HG03066 (cell line): Measurements from ENCODE around the gene CYP2J2.
"Not testable (repeated sequence)": the region's sequence is repeated elsewhere in the genome, so short reads cannot be mapped to it uniquely, and the experiment has no call there.

Source experiments
- ATAC-seq: cut with Tn5 transposase; IDR thresholded peaks from one replicate; pipeline ENCODE4 v1.9.1; 2021; ENCODE audit warnings: low read depth; ENCODE audit not compliant: unreplicated experiment

The CYP2J2 gene

DNA sequence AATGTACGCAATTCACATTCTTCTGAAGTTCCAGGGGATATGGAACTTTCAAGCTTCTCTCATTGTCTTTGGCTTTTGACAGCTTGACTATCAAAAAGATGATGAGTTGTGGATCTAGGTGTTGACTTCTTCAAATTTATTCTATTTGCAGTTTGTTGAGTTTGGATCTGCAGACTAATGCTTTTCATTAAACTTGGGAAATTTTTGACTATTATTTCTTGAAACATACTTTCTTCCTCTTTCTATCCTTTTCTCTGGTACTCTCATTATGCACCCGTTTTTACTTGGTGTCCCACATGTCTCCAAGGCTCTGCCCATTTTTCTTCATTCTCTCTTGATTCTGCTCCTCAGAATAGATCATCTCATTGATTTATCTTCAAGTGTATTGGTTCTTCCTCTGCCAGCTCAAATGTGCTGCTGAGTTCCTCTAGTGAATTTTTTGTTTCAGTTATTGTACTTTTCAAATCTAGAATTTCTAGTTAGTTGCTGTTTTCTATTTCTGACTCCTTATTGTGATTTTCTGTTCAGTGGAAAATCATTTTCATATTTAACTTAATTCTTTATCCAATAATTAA is 49.4 kb downstream of the CYP2J2 start:
- ATAC-seq = no peak

DNA sequence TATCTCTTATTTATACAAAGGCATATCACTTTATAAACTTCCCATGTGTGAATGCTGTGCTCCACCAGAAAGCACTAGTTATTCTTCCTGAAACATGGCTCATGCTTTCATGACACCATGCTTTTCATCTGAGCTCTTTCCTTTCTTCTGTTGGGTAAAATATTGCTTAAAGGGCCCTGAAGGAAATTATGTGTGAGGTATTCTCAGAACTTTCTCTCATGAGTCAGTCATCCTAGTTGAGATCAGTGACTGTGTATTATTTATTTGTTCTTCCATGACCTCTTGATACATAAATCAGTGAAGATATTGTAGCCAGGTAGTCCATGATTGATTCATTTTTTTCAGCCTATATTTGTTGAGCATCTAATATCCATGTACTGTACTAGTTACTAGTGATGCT is 54.8 kb downstream of the CYP2J2 start:
- ATAC-seq = no peak

DNA sequence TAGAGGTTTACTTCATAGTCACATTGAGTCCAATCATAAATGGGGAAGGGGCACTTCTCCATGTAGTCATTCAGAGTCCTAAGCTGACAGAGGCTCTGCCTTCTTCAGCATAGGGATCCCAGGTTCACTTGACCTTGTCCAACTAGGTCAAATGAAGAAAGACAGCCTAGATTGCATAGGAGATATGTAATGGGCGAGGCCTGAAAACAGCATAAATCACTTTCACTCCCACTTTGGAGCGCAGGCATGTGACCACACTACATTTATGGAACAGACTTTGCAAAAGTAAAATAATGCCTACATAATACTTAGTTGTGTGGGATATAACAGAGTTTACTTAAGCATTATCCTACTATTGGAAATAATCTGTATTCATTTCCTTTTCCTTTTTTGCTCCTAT is 60.1 kb downstream of the CYP2J2 start:
- ATAC-seq = no peak

DNA sequence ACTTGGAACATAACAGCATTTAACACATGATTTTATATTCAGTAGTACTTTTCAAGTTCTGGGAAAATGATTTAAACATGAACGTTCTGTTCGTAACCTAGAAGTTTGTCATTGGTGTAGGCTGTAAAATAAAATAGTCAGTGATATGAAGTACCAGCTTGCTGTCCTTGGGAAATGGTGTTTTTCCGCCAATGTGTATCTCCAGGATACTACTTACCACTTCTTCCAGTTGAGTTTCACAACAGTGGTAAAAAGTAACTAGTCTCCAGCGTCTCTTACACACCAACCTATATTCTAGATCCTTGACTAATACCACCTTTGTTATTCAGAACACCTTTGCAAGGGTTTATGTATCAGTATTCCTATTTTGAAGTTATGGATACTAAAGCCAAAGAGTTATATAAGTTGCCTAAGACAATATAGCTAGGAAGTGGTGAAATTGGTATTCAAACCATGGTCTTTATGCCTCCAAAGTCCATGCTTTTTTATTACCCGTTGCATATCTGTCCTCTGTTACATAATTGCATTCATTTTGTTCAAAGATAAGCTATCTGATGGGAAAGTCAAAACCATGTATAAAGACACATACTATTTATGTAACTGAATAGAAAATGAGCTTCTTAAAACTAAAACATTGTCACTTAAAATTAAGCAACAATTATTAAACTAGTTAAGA is 68.8 kb downstream of the CYP2J2 start:
- ATAC-seq = no peak

DNA sequence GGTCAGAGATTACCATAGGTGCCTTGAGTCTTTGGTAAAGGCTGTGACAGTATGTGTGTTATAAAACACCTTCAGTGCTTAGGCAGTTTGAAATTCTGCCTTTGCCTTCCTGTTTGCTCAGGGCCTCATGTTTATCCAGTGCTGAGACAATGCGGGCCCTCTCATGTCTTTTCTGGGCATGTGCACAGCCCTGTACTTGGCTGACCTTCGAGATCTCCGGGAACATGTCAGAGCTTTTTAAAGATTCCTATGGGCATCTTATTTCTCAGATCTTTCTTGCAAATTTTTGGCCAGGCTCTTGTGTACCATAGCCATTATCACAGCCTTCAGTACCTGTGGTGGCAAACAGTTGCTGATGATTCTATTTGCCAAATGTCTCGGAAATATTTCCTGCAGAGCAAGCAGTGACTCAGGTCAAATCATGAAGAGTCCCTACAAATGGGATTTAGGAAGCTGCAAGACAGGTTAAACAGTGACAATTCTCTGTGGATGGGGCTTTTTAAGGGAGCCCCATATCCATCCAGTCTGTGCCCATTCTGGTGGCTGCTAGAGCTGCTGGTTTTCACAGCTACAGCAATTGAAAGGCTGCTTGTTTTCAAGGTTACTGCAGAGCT is 69.7 kb downstream of the CYP2J2 start:
- ATAC-seq = no peak

DNA sequence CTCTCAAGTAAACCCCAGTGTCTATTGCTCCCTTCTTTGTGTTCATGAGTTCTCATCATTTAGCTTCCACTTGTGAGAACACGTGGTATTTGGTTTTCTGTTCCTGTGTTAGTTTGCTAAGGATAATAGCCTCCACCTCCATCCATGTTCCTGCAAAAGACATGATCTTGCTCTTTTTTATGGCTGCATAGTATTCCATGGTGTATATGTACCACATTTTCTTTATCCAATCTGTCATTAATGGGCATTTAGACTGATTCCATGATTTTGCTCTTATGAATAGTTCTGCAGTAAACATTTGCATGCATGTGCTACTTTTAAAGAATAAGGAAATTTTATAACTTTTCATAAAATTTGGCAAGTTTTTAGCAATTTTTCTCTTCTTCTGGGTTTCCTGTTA is 71.3 kb downstream of the CYP2J2 start:
- not testable (repeated sequence) for ATAC-seq

DNA sequence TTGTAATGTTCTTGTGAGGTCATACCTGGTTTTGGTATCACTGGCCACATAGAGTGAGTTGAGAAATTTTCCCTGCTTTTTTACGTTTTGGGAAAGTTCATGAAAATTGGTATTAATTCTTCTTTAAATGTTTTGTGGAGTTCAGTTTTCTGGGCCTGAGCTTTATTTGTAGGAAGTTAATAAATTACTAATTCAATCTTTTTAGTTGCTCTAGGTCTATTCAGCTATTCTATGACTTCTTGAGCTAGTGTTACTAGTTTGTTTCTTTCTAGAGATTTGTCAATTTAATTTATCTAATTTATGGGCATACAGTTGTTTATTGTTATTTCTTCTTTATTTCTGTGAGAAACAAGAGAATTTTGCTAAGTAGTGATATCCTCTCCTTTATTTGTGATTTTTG is 74.5 kb downstream of the CYP2J2 start:
- ATAC-seq = no peak

DNA sequence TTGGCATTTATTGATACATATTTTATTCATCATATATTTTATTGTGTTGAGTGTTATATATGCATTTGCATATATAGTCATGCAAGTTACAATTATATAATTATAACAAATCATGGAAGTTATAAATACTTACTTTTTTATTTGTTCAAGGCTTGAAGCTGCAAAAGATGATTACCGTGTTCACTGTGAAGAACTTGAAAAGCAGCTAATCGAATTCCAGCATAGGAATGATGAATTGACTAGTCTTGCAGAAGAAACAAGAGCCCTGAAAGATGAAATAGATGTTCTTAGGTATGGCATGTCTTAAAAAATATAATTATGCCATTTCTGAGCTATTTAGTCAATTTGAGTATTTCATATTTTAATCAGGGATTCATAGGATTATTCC is 79.7 kb downstream of the CYP2J2 start:
- no peak for ATAC-seq

DNA sequence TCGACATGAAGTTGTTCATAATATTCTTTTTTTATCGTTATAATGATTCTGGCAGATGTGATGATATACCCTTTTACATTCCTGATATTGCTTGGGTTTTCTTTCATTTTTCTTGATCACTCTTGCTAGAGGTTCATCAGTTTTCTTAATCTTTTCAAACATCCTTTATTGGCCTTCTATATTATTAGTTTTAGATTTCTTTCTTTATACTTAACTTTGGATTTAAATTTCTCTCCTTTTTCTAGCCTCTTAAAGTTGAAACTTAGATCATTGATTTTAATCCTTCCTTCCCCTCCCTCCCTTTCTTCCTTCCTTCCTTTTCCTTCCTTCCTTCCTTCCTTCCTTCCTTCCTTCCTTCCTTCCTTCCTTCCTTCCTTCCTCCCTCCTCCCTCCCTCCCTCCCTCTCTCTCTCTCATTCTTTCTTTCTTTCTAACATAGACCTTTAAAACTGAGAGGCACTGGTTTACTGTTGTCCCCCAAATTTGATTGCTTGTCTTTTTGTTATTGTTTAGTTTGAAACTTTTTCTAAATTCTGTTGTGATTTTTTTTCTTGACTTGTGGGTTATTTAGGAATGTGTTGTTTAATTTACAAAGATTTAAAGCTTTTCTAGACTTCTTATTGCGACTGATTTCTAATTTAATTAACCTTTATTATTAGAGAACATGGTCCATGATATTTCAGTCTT is 80.2 kb downstream of the CYP2J2 start:
- ATAC-seq = no peak

DNA sequence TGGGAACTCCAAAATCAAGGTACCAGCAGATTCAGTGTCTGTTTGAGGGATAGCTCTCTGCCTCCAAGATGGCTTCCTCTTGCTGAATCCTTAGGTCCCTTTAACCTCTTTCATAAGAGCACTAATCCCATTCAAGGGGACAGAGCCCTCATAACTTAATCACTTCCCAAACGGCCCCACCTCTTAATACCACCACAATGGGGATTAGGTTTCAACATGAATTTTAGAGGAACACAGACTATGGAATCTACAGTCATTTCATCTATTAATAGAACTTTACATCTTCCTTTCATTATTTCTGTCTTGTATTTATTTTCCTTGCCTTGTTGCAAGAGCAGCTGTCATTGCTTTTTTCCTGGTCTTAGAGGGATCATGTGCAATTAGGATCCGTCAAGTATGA is 81.5 kb downstream of the CYP2J2 start:
- no peak for ATAC-seq
